DMS 273 (cell line): ENCODE results near the gene KNTC1.
"Not testable (repeated sequence)": the region's sequence is repeated elsewhere in the genome, so short reads cannot be mapped to it uniquely, and the experiment has no call there.

Source experiments
- DNase-seq: peaks from one replicate; lab custom pipeline; 2025; ENCODE audit not compliant: unreplicated experiment; lab: John Stamatoyannopoulos, UW

The KNTC1 gene

GRCh38 chr12:122526683-122527477 lies at the start of gene KNTC1, which contains the start of gene RSRC2:
Gene KNTC1, plus strand, starts transcription at chr12:122527249. Its CDS starts 2,815 bp downstream, at chr12:122530064.
Gene RSRC2, minus strand, starts transcription at chr12:122526936. Its CDS starts 83 bp downstream, at chr12:122526853.
- peak; percentile 99 for DNase-seq

- DNase-seq = no peak
Observed at GRCh38 chr12:122480753-122481152, 46.3 kb upstream of the KNTC1 start.

- DNase-seq = no peak
Observed at GRCh38 chr12:122481861-122482260, 45.2 kb upstream of the KNTC1 start.

GRCh38 chr12:122483969-122484368 lies 43.1 kb upstream of the KNTC1 start:
- DNase-seq = no peak

- DNase-seq = not testable (repeated sequence)
Observed at GRCh38 chr12:122484385-122484784, 42.7 kb upstream of the KNTC1 start.

GRCh38 chr12:122486360-122486759 lies 40.7 kb upstream of the KNTC1 start:
- not testable (repeated sequence) for DNase-seq

- DNase-seq = no peak
Observed at GRCh38 chr12:122486805-122487426, 40.1 kb upstream of the KNTC1 start.

- DNase-seq = not testable (repeated sequence)
Observed at GRCh38 chr12:122487807-122488206, 39.2 kb upstream of the KNTC1 start.

GRCh38 chr12:122489038-122489437 lies 38.0 kb upstream of the KNTC1 start:
- no peak for DNase-seq

GRCh38 chr12:122491991-122492390 lies 35.1 kb upstream of the KNTC1 start:
- DNase-seq = no peak

- not testable (repeated sequence) for DNase-seq
Observed at GRCh38 chr12:122493222-122493621, 33.8 kb upstream of the KNTC1 start.

GRCh38 chr12:122495258-122495657 lies 31.8 kb upstream of the KNTC1 start:
- no peak for DNase-seq

GRCh38 chr12:122499991-122500684 lies 26.9 kb upstream of the KNTC1 start:
- DNase-seq = peak; percentile 87

GRCh38 chr12:122500685-122501488 lies 26.2 kb upstream of the KNTC1 start, which contains the start of gene ZCCHC8:
Gene ZCCHC8, minus strand, starts transcription at chr12:122500932. Its CDS starts 92 bp downstream, at chr12:122500840.
- DNase-seq = peak; percentile 98

- DNase-seq = no peak
Observed at GRCh38 chr12:122501489-122501989, 25.5 kb upstream of the KNTC1 start.

- peak; percentile 12 for DNase-seq
Observed at GRCh38 chr12:122503147-122503751, 23.8 kb upstream of the KNTC1 start.

GRCh38 chr12:122503783-122504590 lies 23.1 kb upstream of the KNTC1 start:
- no peak for DNase-seq

- DNase-seq = no peak
Observed at GRCh38 chr12:122505419-122506051, 21.5 kb upstream of the KNTC1 start.
